Upper lobe of right lung (tissue), 1 donor: Measurements from ENCODE around the gene ZDHHC13. TPM values are rescaled to one million over a fixed set of nuclear protein-coding genes. Genes with fewer than 3 reads are reported as not detected.

Source experiments
- ATAC-seq: fragments of 200-7000 bp; cut with Tn5 transposase; one replicate; pipeline ENCODE4 v1.9.1; 2020; ENCODE audit warnings: mild to moderate bottlenecking, moderate library complexity
- DNase-seq: peaks from one replicate; pipeline ENCODE4 v3.0.0-alpha.2; 2020
- H3K27ac ChIP-seq: fragments of 200-600 bp; one replicate; pipeline ENCODE4 v1.8.0; 2022
- H3K27me3 ChIP-seq: fragments of 200-600 bp; one replicate; pipeline ENCODE4 v1.8.0; 2022; ENCODE audit warnings: mild to moderate bottlenecking
- H3K36me3 ChIP-seq: fragments of 200-600 bp; one replicate; pipeline ENCODE4 v1.8.0; 2022
- H3K4me1 ChIP-seq: fragments of 200-600 bp; one replicate; pipeline ENCODE4 v1.8.0; 2022
- H3K4me3 ChIP-seq: fragments of 200-600 bp; one replicate; pipeline ENCODE4 v1.8.0; 2022; ENCODE audit warnings: mild to moderate bottlenecking
- H3K9me3 ChIP-seq: fragments of 200-600 bp; one replicate; pipeline ENCODE4 v1.8.0; 2022
- CTCF ChIP-seq: fragments of 200-600 bp; IDR thresholded peaks from one replicate; pipeline ENCODE4 v1.8.0; 2022; ENCODE audit warnings: antibody characterized with exemption
- intact Hi-C: fragments of 100-400 bp; cut with DNase I; formaldehyde crosslinking; loops from one replicate; pipeline ENCODE4 v1.11.0; 2022
- total RNA-seq: library from RNA; stranded (reverse); fragmentation: NEBNext Ultra II Directional; extraction: Animal tissue kit (Norgen Biotek cat#: 25700); gene quantifications from one replicate; pipeline ENCODE4 v1.2.1, GENCODE V29; 2021
- donor health status: DM: no; HTN: yes; CAD: no; lungs with severe emphysema.

ZDHHC13 gene
- total RNA-seq, 1 donor from 2014 or later = 12.2 TPM

- Histone ChIP-seq H3K4me1 (peaks cover 6% of the 10 kb centered on the region), H3K4me3 (no peak overlapping the region), H3K27ac (no peak overlapping the region), H3K27me3 (no peaks in the 10 kb centered on the region), H3K36me3 (no peaks in the 10 kb centered on the region), H3K9me3 (no peaks in the 10 kb centered on the region)
- intact Hi-C loops = no loop called here
- ATAC-seq (no peak), DNase-seq (no peak)
- TF ChIP-seq CTCF = no peak
These were observed 87.9 kb downstream of the ZDHHC13 start for GRCh38 chr11:19204836-19205235.

GRCh38 chr11:19208181-19208580 is 91.2 kb downstream of the ZDHHC13 start:
- H3K36me3 ChIP-seq = no peaks in the 10 kb centered on the region
- no peaks in the 10 kb centered on the region for H3K9me3 ChIP-seq
- no peak for ATAC-seq
- no peaks in the 10 kb centered on the region for H3K4me1 ChIP-seq
- DNase-seq = no peak
- no peaks in the 10 kb centered on the region for H3K27me3 ChIP-seq
- no peak for TF ChIP-seq CTCF
- no peak overlapping the region for H3K4me3 ChIP-seq
- no peak overlapping the region for H3K27ac ChIP-seq
- intact Hi-C loops = no loop called here

GRCh38 chr11:19208959-19209546 is 92.1 kb downstream of the ZDHHC13 start:
- Histone ChIP-seq H3K4me1 (no peaks in the 10 kb centered on the region), H3K9me3 (no peaks in the 10 kb centered on the region), H3K4me3 (no peak overlapping the region), H3K36me3 (no peaks in the 10 kb centered on the region), H3K27ac (no peak overlapping the region), H3K27me3 (no peaks in the 10 kb centered on the region)
- DNase-seq (no peak), ATAC-seq (no peak)
- intact Hi-C loops = no loop called here
- no peak for TF ChIP-seq CTCF

- no peaks in the 10 kb centered on the region for H3K9me3 ChIP-seq
- no peaks in the 10 kb centered on the region for H3K4me1 ChIP-seq
- no peak for TF ChIP-seq CTCF
- ATAC-seq (no peak), DNase-seq (no peak)
- H3K4me3 ChIP-seq = no peak overlapping the region
- no peaks in the 10 kb centered on the region for H3K36me3 ChIP-seq
- intact Hi-C loops = no loop called here
- no peak overlapping the region for H3K27ac ChIP-seq
- H3K27me3 ChIP-seq = no peaks in the 10 kb centered on the region
These were observed 92.8 kb downstream of the ZDHHC13 start for GRCh38 chr11:19209617-19210370.

- H3K27me3 ChIP-seq = no peaks in the 10 kb centered on the region
- DNase-seq (no peak), ATAC-seq (no peak)
- peaks cover 1% of the 10 kb centered on the region for H3K4me1 ChIP-seq
- no peak overlapping the region for H3K27ac ChIP-seq
- H3K9me3 ChIP-seq = no peaks in the 10 kb centered on the region
- intact Hi-C loops = no loop called here
- no peak for TF ChIP-seq CTCF
- no peak overlapping the region for H3K4me3 ChIP-seq
- H3K36me3 ChIP-seq = no peaks in the 10 kb centered on the region
These were observed 99.1 kb downstream of the ZDHHC13 start for GRCh38 chr11:19216021-19216420.
